Astrocyte (in vitro differentiated cells and primary cell): Measurements from ENCODE around the gene CCDC93.

ENCODE experiments used
- CTCF ChIP-seq: IDR thresholded peaks from 2 replicates; pipeline ENCODE4 v1.5.1; 2011; ENCODE audit warnings: low read depth, mild to moderate bottlenecking, inconsistent platforms, low read length, moderate library complexity; ENCODE audit not compliant: insufficient read depth
- EZH2 ChIP-seq: IDR thresholded peaks from 2 replicates; pipeline ENCODE4 v1.6.1; 2012; ENCODE audit warnings: mild to moderate bottlenecking, low read length, inconsistent platforms; ENCODE audit not compliant: insufficient read depth

- no peak for TF ChIP-seq CTCF
- no peak for TF ChIP-seq EZH2
Observed at GRCh38 chr2:117977696-117978095, 36.2 kb downstream of the CCDC93 start.
